AG09309 (cell line): ENCODE data around the gene CPM.

Experiments
- DNase-seq: peaks from one replicate; pipeline ENCODE4 v3.0.0-alpha.2; 2010; ENCODE audit warnings: low read depth
- H3K4me3 ChIP-seq: 2 replicates; pipeline ENCODE4 v1.5.1; 2011; ENCODE audit warnings: mild to moderate bottlenecking, low read depth, low read length, moderate library complexity; ENCODE audit not compliant: control insufficient read depth
- TF ChIP-seq, protein P1 (sequence below): IDR thresholded peaks from 2 replicates; pipeline ENCODE4 v1.5.1; 2011; ENCODE audit warnings: mild to moderate bottlenecking, low read depth, low read length, inconsistent platforms; ENCODE audit not compliant: insufficient read depth, control insufficient read depth; ENCODE audit errors: missing control alignments

CPM gene

DNA sequence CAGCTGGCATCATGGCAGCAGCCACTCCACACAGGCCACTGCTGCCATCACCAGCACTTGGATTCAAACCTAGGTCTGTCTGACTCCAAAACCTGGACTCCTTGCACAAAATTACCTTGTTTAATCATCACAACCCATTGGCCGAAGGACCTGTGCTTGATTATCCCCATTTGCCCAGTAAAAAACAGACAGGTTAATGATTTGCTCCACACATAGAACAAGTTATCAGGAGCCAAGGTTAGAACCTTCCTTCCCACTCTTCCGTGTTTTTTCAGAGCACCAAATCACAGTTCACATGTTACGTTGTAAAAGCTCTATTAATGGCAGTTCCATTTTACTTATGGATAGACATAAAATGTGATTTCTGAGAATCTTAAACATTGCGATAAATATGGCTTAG is 23.5 kb upstream of the CPM start:
- no peak overlapping the region for H3K4me3 ChIP-seq
- no peak for DNase-seq
- TF ChIP-seq, protein P1, sequence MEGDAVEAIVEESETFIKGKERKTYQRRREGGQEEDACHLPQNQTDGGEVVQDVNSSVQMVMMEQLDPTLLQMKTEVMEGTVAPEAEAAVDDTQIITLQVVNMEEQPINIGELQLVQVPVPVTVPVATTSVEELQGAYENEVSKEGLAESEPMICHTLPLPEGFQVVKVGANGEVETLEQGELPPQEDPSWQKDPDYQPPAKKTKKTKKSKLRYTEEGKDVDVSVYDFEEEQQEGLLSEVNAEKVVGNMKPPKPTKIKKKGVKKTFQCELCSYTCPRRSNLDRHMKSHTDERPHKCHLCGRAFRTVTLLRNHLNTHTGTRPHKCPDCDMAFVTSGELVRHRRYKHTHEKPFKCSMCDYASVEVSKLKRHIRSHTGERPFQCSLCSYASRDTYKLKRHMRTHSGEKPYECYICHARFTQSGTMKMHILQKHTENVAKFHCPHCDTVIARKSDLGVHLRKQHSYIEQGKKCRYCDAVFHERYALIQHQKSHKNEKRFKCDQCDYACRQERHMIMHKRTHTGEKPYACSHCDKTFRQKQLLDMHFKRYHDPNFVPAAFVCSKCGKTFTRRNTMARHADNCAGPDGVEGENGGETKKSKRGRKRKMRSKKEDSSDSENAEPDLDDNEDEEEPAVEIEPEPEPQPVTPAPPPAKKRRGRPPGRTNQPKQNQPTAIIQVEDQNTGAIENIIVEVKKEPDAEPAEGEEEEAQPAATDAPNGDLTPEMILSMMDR = no peak

DNA sequence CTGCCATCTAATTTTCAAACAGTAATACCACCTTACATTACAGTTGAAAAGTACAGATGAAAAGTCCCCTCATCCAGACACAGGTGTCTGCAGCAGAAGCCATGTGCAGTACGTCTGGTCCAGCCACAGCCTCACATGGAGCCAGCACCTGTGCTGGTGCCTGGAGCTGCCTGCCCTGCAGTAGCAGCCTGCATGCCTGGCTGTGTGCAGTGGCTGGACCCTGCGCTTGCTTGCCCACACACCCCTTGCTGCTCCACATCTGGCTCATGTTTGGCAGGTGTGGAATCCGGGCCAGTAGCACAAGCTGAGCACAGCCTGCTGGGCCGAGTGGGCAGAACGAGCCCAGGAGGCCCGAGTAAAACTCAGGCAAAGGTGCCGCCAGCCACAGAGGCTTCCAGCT is 21.8 kb upstream of the CPM start:
- DNase-seq = no peak
- TF ChIP-seq, protein P1 = no peak

DNA sequence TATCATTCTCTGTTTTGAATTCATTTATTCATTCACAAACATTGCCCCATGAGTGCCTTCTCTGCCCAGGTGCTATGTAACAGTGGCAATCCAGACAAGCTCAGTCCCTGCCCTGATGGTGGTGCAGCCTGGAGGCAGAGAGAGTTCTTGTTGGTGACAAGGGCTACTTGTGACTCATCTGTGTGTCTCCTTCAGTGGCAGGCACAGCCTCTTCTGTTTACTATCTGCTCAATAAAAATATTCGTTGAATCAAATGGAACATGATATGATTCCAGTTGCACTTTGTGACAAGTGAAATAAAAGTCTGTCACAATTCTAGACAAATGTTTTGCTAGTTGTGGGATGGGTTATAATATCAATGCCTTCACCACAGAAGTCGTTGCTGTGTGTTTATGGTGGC is 20.6 kb upstream of the CPM start:
- no peak for DNase-seq
- TF ChIP-seq, protein P1 = no peak

More for the DNA sequence above, 21.8 kb upstream of the CPM start:
- no peak overlapping the region for H3K4me3 ChIP-seq

DNA sequence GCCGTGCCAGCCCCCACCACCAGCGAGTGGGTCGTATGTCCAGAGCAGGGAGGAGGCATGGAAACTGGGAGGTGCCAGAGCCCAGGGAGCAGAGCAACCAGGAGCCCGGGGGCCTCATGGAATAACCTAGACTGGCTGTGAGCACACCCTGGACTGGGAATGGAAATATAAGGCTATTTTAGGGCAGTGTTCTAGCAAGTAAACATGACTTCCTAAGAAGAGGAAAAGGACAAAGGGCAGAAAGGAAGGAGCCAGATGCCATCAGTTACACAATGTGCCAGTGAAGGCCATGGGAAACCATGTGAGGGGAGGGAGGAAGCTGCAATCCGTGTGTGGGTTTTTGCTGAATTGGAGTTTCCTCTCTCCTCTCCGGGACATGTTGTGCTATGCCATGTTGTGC is 18.7 kb upstream of the CPM start:
- no peak overlapping the region for H3K4me3 ChIP-seq
- TF ChIP-seq, protein P1 = no peak
- no peak for DNase-seq

More for the DNA sequence above, 20.6 kb upstream of the CPM start:
- H3K4me3 ChIP-seq = no peak overlapping the region

DNA sequence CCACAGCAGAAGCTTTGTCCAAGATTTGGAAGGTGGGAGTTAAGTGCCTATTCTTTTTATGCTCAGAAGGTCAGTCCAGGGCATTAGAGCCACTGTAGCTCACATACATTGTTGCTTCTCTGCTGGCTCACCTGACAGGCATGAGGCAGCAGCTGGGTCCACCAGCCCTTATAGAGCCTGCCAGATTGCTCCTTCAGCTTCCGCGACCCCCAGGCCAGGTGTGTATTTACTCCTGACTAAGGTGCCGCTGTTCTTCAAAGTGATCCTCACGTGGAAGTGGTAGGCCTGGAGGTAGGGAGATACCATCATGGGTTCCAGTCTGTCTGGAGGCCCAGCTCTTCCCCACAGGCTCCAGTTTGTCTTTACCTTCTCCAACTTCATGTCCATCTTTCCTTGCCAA is 17.5 kb upstream of the CPM start:
- no peak overlapping the region for H3K4me3 ChIP-seq
- TF ChIP-seq, protein P1 = no peak
- DNase-seq = no peak

DNA sequence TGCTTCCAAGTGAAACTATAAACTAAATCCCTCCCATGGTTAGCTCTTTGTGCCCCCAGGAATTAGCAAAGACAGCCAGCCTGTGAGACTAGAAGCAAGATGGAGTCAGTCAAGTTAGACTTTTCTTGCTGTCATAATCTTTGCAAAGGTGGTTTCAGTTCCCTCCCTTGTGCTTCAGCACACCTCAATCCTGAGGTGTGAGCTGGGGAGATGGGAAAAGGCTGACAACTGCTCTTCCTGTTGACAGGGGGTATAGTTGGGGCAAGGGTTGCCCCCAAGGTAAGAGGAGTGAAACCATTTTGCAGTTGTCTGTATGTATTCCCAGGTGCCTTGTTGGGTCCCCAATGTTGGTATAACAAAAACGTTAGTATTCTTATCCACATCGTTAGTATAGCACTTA is 12.3 kb upstream of the CPM start:
- no peak for DNase-seq
- TF ChIP-seq, protein P1 = no peak
- no peak overlapping the region for H3K4me3 ChIP-seq
